Lung (tissue), 12 donors: Measurements from ENCODE around the gene PPY. TPM values are rescaled to one million over a fixed set of nuclear protein-coding genes. Genes with fewer than 3 reads are reported as not detected.

Source experiments
- ATAC-seq: fragments of 200-7000 bp; cut with Tn5 transposase; one replicate; pipeline ENCODE4 v1.9.1; 2020; ENCODE audit warnings: moderate number of reproducible peaks; ENCODE audit not compliant: insufficient read depth, low FRiP score
- DNase-seq, 3 donors: peaks; one replicate each; pipeline ENCODE4 v3.0.0-alpha.2; 2013 to 2017
- H3K27ac ChIP-seq, 2 donors: one replicate each; pipeline ENCODE4 v1.5.1; 2013; ENCODE audit warnings: mild to moderate bottlenecking in 2 of 2, moderate library complexity in 2 of 2, control low read depth in 1 of 2, inconsistent platforms in 1 of 2, low read depth in 1 of 2, low read length in 1 of 2
- H3K27me3 ChIP-seq, 3 donors: one replicate each; pipeline ENCODE4 v1.5.1; 2013; ENCODE audit warnings: low read length in 2 of 3; ENCODE audit not compliant: control insufficient read depth in 3 of 3, insufficient read depth in 3 of 3
- H3K36me3 ChIP-seq, 4 donors: one replicate each; pipeline ENCODE4 v1.5.1; 2013; ENCODE audit warnings: low read length in 4 of 4, mild to moderate bottlenecking in 1 of 4, moderate library complexity in 1 of 4; ENCODE audit not compliant: control insufficient read depth in 4 of 4, insufficient read depth in 4 of 4
- H3K4me1 ChIP-seq, 5 donors: one replicate each; pipeline ENCODE4 v1.5.1; 2013; ENCODE audit warnings: low read length in 5 of 5, mild to moderate bottlenecking in 2 of 5, moderate library complexity in 1 of 5; ENCODE audit not compliant: control insufficient read depth in 5 of 5, insufficient read depth in 5 of 5
- H3K4me3 ChIP-seq: one replicate; pipeline ENCODE4 v1.5.1; 2013; ENCODE audit warnings: mild to moderate bottlenecking, control low read depth, moderate library complexity
- H3K9ac ChIP-seq, 2 donors: one replicate each; pipeline ENCODE4 v1.5.1; 2013; ENCODE audit warnings: low read length in 2 of 2, control low read depth in 1 of 2; ENCODE audit not compliant: insufficient read depth in 1 of 2
- H3K9me3 ChIP-seq, 4 donors: one replicate each; pipeline ENCODE4 v1.5.1; 2013; ENCODE audit warnings: low read length in 3 of 4, mild to moderate bottlenecking in 1 of 4, moderate library complexity in 1 of 4; ENCODE audit not compliant: control insufficient read depth in 4 of 4, insufficient read depth in 3 of 4
- CTCF ChIP-seq: IDR thresholded peaks from 2 replicates; pipeline ENCODE4 v1.5.1; 2012; ENCODE audit warnings: mild to moderate bottlenecking; ENCODE audit errors: control extremely low read depth, extremely low read depth
- WGBS, 2 donors: extraction: QIAGEN DNeasy Blood & Tissue Kit; methylation state at CpG; one replicate each; pipeline ENCODE4 v1.1.7; 2013; 5-methylcytosine and 5-hydroxymethylcytosine counted together
- polyA plus RNA-seq, 2 donors: library from polyadenylated mRNA; stranded (reverse); fragments of 200-250 nt; gene quantifications; one replicate each; pipeline ENCODE4 v1.2.1, GENCODE V29; 2013
- total RNA-seq, 2 donors: library from RNA; depleted of rRNA in 1 of 2; stranded (reverse); fragments of >200 nt in 1 of 2; gene quantifications; one replicate each; pipeline ENCODE4 v1.2.1, GENCODE V29; 2014 to 2021
- donor health status: control.
- donor health status: control.
- donor health status: Bipolar disorder and iron deficiency.
- donor health status: healthy.
- donor health status: DM: yes; HTN: yes; CAD: no.

The PPY gene
- total and polyA plus RNA-seq, 4 donors = not detected

GRCh38 chr17:43907998-43908721 is 34.1 kb downstream of the PPY start:
- H3K4me3 ChIP-seq = no peak overlapping the region
- DNase-seq (peak; percentile 78 to 86 (median 85)), ATAC-seq (peak; percentile 28)
- H3K4me1 ChIP-seq = peaks cover 0 to 27% (median 16%) of the 10 kb centered on the region in 5 donors
- WGBS, 2 donors = 23 to 27% methylated on average over 26 of the region's 26 CpGs
- no peaks in the 10 kb centered on the region for H3K36me3 ChIP-seq
- TF ChIP-seq CTCF = no peak
- peak overlapping the region in 1 of 2 donors; percentile 55 for H3K27ac ChIP-seq
- H3K27me3 ChIP-seq = peaks cover 0 to 17% (median 10%) of the 10 kb centered on the region in 3 donors
- H3K9me3 ChIP-seq = no peaks in the 10 kb centered on the region
- no peak overlapping the region for H3K9ac ChIP-seq

- H3K9ac ChIP-seq = peak within 1 kb of the TSS in 1 of 2 donors; percentile 32
- peak within 1 kb of the TSS; percentile 22 for H3K4me3 ChIP-seq
- H3K27me3 ChIP-seq = peaks cover 0 to 12% (median 6%) of the 10 kb centered on the region in 3 donors
- 1% methylated on average over 35 to 36 of the region's 36 CpGs for WGBS, 2 donors
- H3K9me3 ChIP-seq = no peaks in the 10 kb centered on the region
- no peaks in the 10 kb centered on the region for H3K36me3 ChIP-seq
- peak within 1 kb of the TSS; percentile 15 to 55 for H3K27ac ChIP-seq
- peaks cover 0 to 21% (median 16%) of the 10 kb centered on the region in 5 donors for H3K4me1 ChIP-seq
- TF ChIP-seq CTCF = no peak
- peak; percentile 88 to 92 (median 88) for DNase-seq
- ATAC-seq = peak; percentile 23
Observed at GRCh38 chr17:43907425-43907981, 34.8 kb downstream of the PPY start, which contains the start of gene MPP2. MPP2 (minus strand) TSS chr17:43907536; CDS start chr17:43904460, 3,076 bp downstream.

- H3K9me3 ChIP-seq = no peaks in the 10 kb centered on the region
- no peak for TF ChIP-seq CTCF
- 1 to 2% methylated on average over 29 of the region's 29 CpGs for WGBS, 2 donors
- peaks cover 0 to 21% (median 16%) of the 10 kb centered on the region in 5 donors for H3K4me1 ChIP-seq
- H3K36me3 ChIP-seq = no peaks in the 10 kb centered on the region
- peak in 2 of 3 donors; percentile 26 to 34 for DNase-seq
- H3K4me3 ChIP-seq = peak overlapping the region; percentile 22
- ATAC-seq = no peak
- H3K27me3 ChIP-seq = peaks cover 0 to 11% (median 6%) of the 10 kb centered on the region in 3 donors
- peak overlapping the region in 1 of 2 donors; percentile 32 for H3K9ac ChIP-seq
- H3K27ac ChIP-seq = peak overlapping the region; percentile 15 to 55
Observed at GRCh38 chr17:43906951-43907424, 35.3 kb downstream of the PPY start.
